Measurements from ENCODE around the gene IFT122.

Gene IFT122

DNA sequence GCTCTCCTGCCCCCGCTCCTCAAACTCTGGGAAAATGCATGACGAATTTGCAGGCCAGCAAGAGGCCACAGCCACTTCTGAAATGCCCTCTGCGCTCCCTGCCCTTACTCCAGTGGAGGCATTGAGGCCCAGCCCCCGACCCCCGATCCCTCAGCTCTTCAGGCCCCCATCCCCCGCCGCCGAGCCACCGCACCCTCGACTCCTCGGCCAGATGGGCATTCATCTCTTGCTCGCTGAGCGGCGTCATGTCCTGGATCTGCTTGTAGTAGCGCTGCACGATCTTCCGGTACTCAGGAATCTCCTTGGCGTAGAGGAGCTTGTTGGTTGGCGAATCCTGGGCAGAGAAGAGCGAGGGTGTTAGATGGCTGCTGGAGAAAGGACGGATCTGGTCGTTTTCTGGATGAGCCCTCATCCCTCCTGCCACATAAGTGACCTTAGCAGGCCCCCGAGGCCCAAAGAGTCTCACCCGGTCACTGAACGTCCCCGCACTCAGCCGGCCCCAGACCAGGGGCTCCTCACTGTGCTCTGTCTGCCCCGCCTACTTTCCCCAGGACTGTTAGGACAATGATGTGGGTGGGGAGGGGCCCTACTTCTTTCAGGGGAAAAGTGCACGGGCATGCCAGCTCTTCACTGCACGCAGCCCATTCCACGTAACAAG, 117.0 kb downstream of the IFT122 start:
- DNase-seq (ENCODE audit: low read depth, low spot score): no peak

DNA sequence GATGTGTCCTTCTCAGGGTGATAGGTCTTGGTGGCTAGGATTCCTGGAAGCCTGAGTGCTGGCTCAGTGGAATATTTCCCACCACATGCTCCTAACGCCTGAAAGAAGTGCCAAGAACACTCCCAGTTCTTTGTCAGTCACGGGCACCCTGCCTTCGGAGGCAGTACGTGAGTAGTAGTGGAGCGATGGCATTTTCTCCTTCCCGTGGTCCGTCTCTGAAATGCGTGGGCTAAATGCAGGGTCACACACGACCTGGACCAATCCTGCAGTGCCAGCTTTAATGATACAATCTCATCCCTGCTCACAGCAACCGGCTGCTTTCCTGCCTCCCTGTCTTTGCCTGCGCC, 117.5 kb downstream of the IFT122 start:
- peak; percentile 83 for DNase-seq (ENCODE audit: low read depth, low spot score)

DNA sequence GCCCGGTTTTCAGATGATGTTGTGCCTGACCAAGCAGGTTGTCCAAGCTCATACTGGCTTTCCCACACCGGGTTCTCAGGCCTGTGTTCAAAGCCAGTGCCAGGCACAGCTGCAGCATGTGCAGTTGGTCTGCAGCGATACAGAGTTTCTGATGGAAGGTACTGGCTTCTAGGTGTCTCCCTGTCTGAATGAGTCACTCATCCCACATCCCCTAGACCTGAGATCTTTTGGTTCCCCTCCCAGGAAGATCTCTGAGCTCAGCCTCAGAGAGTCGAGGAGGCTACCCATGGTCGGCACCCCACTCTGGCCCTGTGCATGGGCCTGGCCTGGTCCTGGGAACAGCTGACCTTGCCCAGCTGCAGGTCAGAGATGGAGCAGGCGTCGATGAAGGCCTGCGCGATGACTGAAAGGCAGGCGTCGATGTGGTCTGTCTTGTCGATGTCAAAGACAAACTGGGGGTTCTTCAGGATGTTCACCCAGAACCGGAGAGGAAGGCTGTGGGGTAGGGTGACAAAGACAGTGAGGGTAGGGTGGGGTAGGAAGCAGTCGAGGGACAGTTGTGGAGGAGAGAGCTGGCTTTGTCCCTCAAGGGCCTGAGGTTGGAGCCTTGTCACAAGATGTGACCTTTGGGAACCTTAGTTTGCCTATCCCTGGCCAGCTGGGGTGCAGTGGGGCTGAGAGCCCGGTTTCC, 118.2 kb downstream of the IFT122 start:
- peak; percentile 39 for DNase-seq (ENCODE audit: low read depth, low spot score)

DNA sequence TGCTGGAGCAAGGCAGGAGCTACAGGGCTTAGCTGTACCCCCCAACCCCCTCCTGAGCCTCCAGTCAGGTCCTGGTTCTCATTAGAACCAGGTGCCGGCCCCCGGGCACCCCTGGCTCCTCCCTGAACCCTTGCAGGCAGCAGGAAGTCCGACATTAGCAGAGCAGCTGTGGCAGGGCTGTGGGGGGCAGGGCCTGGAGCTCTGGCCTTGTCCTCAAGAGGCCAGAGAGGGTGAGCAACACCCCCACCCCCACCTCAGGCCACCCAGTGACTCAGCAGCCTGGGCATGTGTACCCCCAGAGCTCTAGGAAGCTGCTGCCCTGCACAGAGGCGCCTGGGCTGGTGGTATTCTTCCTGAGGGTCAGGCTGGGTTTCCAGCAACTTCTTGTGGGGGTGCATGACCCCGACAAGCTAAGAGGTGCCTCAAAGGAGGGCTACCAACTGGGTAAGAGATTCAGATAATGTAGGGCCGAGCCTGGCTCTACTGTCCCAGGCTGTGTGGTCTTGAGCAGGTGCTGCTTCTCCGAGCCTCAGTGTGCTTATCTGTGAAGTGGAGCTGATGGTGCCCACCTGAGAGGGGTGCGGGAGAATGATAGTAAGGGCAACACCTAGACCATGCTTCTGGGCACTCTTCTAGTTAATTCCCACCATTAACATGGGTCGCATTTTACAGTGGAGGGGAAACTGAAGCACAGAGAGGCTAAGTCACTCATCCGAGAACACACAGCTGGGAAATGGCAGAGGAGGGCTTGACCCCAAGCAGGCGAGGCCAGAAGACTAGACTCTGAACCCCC, 118.9 kb downstream of the IFT122 start:
- DNase-seq (ENCODE audit: low read depth, low spot score): peak; percentile 76

DNA sequence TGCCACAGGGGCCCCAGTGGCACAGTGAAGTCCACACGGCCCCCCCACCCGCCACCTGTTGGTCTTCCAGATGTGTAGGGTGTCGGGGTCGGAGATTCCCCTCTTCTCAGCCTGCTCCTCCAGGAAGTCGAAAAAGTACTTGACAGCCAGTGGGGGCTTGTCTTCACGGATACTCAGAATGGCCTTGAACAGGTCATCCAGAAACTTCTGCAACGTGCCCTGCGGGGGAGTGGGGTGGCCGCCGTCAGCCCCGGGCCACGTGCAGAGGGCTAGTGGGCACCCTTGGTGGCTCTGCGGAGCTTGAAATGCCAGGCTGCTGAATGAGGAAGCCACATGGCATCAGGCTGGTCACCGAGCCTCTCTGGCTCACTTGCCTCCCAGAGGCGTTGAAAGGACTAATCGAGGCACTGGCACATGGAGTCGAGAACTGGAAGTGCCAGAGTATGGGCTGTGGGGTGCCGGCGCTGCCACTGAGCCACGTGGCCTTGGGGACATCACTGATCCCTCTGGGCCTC, 119.6 kb downstream of the IFT122 start:
- DNase-seq (ENCODE audit: low read depth, low spot score): no peak

DNA sequence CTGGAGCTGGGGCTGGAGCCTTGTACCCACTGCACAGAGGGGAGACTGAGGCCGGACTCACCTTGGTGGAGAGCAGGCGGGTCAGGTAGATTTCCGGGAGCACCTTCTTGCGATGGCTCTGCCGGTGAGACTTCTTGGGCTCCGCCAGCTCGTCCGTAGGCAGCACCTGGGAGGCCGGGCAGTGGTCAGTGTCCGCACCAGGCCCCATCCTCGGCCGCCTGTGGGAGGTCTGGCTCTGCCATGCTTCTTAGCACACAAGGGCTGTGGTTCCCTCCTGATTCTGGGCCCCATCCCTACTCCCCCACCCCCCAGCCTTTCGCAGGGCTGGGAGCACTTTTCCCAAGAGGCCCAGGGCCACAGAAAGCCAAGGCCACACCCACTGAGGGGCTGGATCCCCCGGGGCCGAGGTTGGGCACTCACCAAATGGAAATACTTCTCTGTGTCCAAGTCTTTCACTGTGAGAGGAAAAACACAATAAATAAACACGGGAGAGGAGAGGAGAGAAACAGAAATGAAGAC, 120.3 kb downstream of the IFT122 start:
- peak; percentile 72 for DNase-seq (ENCODE audit: low read depth, low spot score)

DNA sequence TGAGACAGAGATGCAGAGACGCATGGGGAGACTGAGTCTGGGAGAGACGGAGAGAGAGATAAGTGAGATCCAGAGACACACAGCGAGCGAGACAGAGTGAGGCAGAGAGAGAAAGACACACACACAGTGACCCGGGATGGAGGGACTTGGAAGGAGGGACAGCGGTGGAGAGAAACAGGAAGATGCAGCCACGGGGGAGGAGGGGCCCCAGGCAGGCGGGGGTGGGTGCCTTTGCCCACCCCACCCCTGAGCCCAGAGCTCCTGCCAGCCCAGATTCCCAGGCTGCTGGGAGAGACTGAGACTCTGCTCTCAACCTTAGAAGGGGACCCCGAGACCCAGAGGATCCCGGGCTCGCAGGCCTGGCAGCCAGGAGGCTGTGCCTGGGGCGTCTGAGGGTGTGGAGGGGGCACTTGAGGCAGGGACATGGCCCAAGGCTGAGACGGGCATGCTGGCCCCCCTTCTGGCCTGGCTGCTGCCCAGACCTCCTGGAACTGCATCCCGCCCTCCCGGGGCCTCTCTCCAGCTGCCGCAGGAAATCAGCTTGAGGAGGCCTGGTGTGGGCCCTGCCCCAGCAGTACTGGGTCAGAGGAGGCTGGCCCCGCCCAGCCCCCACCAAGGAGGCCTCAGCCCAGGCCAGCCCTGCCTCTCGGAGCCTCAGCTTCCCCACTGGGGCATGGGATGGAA, 121.0 kb downstream of the IFT122 start:
- peak; percentile 92 for DNase-seq (ENCODE audit: low read depth, low spot score)

DNA sequence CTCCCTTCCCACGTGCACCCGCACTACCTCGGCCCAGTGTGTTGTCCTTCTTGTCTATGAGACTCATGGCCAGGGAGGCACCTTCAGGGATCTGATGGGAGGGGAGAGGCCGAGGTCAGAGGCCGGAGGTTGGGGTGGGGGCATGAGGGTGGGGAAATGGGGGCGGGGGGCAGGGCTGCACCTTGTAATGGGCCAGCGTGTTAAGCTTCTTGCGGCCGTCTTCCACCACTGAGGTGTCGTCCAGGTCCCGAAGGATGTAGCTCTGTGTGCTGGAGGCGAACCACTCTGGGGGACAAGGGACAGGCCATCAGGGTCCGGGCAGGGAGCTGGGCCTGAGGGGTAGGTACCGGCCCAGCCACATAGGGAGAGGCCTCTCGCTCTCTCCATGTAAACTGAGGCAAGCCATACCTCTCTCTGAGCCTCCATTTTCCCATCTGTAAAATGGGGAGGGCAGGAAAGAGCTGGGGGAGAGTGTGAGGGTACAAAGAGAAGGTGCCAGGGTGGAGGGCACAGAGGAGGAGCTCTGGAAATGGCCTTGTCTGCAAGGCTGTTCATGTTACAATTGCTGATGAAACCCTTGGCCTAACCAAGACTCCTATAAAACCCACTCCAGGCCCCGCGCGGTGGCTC, 121.7 kb downstream of the IFT122 start:
- DNase-seq (ENCODE audit: low read depth, low spot score): no peak

DNA sequence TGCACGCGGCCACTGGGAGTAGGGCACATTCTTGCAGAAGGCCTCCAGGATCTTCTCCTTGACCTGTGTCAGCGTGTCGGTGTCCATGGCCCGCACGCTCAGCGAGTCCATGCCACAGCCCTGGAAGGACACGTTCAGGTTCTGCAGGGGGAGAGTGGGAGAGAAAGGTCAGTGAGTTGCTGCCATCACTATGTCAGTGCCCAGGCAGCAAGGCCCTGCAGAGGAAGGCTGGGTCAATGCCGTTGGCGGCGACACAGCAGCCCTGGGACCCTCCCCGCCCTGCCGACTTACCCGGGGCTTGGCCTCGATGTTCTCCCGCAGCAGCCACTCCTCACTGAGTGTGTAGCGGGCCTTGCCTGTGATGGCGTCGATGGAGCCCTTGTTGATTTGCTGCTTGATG, 122.8 kb downstream of the IFT122 start:
- no peak for DNase-seq (ENCODE audit: low read depth, low spot score)

DNA sequence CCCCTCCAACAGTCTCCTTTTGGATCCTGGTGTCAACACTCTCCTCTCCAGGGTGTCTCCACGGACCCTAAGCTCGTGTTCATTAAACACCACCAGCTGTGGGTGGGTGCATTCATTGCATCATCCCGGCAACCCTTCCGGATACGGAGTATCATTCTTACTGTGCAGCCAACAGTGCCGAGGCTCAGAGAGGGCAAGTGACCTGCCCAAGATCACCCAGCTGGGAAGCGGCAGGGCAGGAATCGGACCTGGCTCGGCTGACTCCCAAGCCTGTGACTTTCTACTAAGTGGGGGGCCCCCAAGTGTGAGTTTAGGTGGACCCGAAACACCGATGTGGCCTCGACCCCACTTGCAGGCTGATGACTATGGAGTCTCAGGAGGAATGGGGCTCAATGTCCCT, 123.3 kb downstream of the IFT122 start:
- DNase-seq (ENCODE audit: low read depth, low spot score): no peak

DNA sequence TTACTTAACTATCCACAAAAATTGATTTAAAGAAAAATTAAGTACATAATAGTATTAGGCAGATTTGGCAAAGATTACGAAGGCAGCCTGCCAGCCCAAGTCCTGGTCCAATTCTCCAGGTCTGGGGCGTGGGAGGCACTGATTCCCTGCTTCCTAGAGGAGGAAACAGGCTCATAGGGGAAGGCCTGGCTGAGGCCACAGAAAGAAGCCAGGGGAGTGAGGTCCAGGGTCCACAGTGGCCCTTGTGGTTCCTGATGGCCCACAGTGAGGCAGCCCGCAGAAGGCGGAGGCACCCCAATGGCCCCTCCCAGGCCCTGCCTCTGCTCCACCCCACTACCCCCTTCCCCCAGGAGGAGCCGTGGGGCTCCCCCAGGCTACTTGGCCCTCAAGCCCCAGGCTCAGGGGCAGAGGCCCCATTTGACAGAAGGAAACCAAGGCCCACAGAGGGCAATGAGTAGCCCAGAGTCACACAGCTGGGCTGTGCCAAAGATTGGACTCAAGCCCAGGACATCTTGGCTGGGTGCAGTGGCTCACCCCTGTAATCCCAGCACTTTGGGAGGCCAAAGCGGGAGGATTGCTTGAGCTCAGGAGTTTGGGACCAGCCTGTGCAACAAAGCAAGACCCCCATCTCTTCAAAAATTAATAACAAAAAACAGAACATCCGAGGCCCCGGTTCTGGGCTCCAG, 124.0 kb downstream of the IFT122 start:
- DNase-seq (ENCODE audit: low read depth, low spot score): no peak

DNA sequence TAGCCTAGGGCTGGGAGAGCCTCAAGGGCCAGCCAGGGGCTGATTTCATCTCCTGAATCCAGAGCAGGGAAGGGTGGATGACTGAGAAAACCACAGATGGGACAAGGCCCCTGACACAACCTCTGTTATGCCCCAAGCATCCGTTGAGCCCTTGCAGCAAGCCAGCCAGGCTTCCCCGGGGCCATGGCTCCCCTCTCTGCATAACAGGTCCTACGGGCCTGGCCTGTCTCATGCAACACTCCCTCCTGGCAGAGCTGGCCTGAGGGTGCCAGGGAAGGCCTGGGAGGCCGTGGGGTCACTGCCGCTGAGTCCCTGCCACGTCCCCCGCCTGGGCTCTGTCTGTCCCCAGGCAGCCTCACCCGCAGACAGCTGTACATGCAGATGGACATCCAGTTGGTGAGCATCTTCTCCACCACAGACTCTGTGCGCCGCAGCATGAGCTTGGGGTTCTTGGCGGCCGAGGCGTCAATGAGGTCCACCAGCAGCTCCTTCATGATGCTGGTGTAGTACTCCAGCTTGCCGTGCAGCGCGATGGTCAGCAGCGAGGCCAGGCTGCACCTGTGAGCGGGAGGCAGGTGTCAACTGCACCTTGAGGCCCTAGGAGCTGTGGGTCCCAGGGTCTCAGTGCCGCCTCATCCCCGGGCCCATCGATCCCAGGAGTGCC, 125.1 kb downstream of the IFT122 start:
- no peak for DNase-seq (ENCODE audit: low read depth, low spot score)

DNA sequence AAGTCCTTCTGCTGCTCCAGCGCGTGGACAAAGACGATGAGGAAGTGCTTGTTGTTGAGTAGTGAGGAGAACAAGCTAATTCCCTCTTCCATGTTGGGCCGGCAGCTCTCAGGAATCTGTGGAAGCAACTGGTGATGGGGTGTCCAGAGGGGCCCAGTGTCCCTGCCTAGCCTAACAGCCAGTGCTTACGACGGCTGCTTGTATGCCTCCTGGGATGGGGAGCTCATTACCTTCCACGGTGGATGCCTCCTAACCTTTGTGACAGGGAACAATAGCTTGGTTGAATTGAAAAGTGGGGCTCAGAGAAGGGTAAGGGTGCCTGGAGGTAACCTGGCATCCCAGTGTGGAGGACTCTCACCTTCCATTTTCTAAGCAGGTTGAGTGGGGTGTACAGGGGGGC, 125.9 kb downstream of the IFT122 start:
- no peak for DNase-seq (ENCODE audit: low read depth, low spot score)

DNA sequence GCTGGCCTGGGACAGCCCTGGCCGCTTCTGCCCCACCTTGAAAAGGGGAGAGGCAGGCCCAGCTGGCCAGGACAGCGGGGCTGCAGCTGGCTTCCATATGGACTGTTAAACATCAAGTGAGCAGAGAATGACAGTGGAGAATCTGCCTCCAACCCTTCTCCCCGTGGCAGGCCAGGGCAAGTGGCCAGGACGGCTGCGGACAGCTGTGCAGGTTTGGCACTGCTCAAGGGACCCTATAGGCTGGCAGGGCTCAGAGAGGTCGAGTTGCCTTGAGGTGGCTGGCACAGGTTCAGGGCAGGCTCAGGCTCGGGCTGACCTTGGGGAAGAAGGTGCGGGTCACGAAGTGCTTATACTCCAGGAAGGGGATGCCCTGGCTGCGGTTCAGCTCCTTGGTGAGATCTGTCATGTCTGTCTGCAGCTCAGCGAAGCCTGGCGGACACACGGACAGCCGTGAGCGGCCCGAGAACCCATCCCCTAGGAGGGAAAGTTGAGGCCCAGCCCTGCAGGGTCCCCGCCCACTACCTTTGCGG, 127.2 kb downstream of the IFT122 start:
- no peak for DNase-seq (ENCODE audit: low read depth, low spot score)

DNA sequence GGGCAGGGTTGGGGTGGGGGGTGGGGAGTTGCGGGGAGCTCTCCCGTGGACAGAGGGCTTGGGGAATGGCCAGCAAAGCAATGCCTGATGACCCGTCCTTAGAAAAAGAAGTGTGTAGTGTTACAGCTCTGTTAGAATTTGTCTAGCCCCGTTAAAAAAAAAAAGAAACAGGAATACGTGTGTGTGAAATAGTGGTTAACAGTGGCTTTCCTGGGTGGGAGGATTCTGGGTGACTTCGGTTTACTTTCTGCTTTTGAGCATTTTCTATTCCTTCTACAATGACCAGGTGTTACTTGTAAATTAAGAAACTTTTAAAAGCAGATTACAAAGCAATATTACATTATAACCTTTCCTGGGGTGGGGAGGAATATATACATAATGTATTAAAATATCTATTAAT, 127.9 kb downstream of the IFT122 start:
- no peak for DNase-seq (ENCODE audit: low read depth, low spot score)

DNA sequence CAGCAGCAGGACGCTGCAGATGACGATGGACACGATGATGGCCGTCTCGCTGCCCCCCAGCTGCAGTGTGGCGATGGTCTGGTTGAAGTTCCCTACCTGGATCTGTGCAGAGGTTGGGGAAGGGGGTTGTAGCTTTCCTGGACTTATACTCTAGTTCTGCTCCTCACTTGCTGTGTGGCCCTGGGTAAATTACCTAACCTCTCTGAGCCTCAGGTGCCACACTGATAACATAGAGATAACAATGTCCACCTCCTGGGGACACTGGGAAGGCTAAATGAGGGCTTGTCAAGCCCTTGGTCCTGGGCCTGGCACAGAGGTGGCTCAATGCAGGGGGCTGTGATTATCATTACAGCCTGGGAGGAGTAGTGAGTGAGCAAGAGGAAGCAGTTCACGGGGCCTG, 129.8 kb downstream of the IFT122 start:
- no peak for DNase-seq (ENCODE audit: low read depth, low spot score)
